Measurements from ENCODE around the gene RNF2. TPM values are rescaled to one million over a fixed set of nuclear protein-coding genes. Genes with fewer than 3 reads are reported as not detected.

RNF2 gene
- total RNA-seq, 2 experiments from 2014 or later: 21.4 to 24.3 TPM

DNA sequence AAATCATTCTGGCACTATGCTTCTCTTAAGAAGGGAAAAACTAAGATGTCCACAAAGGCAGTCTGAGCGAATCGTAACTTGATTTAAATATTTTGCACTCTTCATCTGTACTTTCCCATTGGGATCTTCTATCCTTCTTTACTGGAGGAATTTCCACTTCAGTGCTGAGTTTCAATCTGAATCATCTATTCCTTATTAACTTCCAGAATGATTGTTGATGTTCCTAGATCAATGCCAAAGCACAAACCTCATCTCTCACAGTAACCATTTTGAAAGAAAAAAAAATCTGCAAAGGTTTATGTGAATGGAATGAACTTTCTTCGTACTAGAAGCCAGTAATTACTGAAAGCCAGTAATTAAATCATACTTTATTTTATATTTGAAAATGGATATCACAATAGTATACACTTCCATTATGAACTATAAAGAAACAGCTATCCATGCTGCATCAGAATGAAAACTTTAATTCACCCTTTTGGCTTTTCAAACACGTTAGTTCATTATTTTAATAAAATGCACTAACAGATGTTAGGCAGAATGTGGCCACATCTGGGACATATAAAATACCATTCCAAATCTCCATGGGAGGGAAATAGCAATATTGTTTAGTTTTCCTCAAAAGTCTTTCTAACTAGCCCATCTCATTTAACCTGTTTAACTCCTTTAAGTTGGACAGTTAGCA is 5.5 kb upstream of the RNF2 start:
- H3K36me3 Mint-ChIP-seq (ENCODE audit: low read depth): no peaks in the 10 kb centered on the region
- ChIA-PET POLR2A (interaction anchor here (1.7 kb wide), 1 partner anchor 11 kb away, joined by 6 read pairs; no protein-coding TSS in a partner anchor), CTCF (interaction anchor here (0.6 kb wide), 1 partner anchor 130 kb away, joined by 3 read pairs; no protein-coding TSS in a partner anchor)
- DNase-seq (no peak), ATAC-seq (no peak)
- H3K27me3 Mint-ChIP-seq: no peaks in the 10 kb centered on the region
- no peaks in the 10 kb centered on the region for H3K9me3 Mint-ChIP-seq
- H3K4me3 Mint-ChIP-seq: no peak overlapping the region
- H3K4me1 Mint-ChIP-seq (ENCODE audit: low read depth): peaks cover 5% of the 10 kb centered on the region
- intact Hi-C loops (cut with micrococcal nuclease): loop anchor here (10.0 kb wide), 1 partner anchor 115 kb away; the partner anchor contains the start of genes SWT1 and TRMT1L
- H3K27ac Mint-ChIP-seq: no peak overlapping the region
- TF ChIP-seq, protein P1, sequence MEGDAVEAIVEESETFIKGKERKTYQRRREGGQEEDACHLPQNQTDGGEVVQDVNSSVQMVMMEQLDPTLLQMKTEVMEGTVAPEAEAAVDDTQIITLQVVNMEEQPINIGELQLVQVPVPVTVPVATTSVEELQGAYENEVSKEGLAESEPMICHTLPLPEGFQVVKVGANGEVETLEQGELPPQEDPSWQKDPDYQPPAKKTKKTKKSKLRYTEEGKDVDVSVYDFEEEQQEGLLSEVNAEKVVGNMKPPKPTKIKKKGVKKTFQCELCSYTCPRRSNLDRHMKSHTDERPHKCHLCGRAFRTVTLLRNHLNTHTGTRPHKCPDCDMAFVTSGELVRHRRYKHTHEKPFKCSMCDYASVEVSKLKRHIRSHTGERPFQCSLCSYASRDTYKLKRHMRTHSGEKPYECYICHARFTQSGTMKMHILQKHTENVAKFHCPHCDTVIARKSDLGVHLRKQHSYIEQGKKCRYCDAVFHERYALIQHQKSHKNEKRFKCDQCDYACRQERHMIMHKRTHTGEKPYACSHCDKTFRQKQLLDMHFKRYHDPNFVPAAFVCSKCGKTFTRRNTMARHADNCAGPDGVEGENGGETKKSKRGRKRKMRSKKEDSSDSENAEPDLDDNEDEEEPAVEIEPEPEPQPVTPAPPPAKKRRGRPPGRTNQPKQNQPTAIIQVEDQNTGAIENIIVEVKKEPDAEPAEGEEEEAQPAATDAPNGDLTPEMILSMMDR (IDR thresholded peaks at IDR 0.05): no peak

GRCh38 chr1:185040408-185040735 is 5.0 kb upstream of the RNF2 start:
- Mint-ChIP-seq H3K9me3 (no peaks in the 10 kb centered on the region), H3K4me3 (no peak overlapping the region), H3K4me1 (ENCODE audit: low read depth) (peaks cover 6% of the 10 kb centered on the region), H3K27me3 (no peaks in the 10 kb centered on the region), H3K36me3 (ENCODE audit: low read depth) (no peaks in the 10 kb centered on the region), H3K27ac (no peak overlapping the region)
- DNase-seq: no peak
- intact Hi-C loops (cut with micrococcal nuclease): loop anchor here (10.0 kb wide), 1 partner anchor 114 kb away; the partner anchor contains the start of genes SWT1 and TRMT1L
- ChIA-PET CTCF (interaction anchor here (0.6 kb wide), 1 partner anchor 129 kb away, joined by 3 read pairs; no protein-coding TSS in a partner anchor), POLR2A (interaction anchor here (1.7 kb wide), 1 partner anchor 11 kb away, joined by 6 read pairs; no protein-coding TSS in a partner anchor)
- TF ChIP-seq, protein P1 (IDR thresholded peaks at IDR 0.05): no peak
- ATAC-seq: no peak

- ChIA-PET CTCF (interaction anchor here (1.7 kb wide), 1 partner anchor 128 kb away, joined by 6 read pairs; no protein-coding TSS in a partner anchor), POLR2A (interaction anchor here (1.2 kb wide), 1 partner anchor 23 kb away, joined by 3 read pairs; no protein-coding TSS in a partner anchor)
- no peak for DNase-seq
- intact Hi-C loops (cut with micrococcal nuclease): loop anchor here (10.0 kb wide), 1 partner anchor 113 kb away; the partner anchor contains the start of genes SWT1 and TRMT1L
- TF ChIP-seq, protein P1 (IDR thresholded peaks at IDR 0.05): no peak
- H3K4me1 Mint-ChIP-seq (ENCODE audit: low read depth): peaks cover 6% of the 10 kb centered on the region
- no peaks in the 10 kb centered on the region for H3K27me3 Mint-ChIP-seq
- no peaks in the 10 kb centered on the region for H3K36me3 Mint-ChIP-seq (ENCODE audit: low read depth)
- ATAC-seq: no peak
- no peak overlapping the region for H3K27ac Mint-ChIP-seq
- no peaks in the 10 kb centered on the region for H3K9me3 Mint-ChIP-seq
- H3K4me3 Mint-ChIP-seq: no peak overlapping the region
Measured at GRCh38 chr1:185041742-185042141, 3.6 kb upstream of the RNF2 start.

DNA sequence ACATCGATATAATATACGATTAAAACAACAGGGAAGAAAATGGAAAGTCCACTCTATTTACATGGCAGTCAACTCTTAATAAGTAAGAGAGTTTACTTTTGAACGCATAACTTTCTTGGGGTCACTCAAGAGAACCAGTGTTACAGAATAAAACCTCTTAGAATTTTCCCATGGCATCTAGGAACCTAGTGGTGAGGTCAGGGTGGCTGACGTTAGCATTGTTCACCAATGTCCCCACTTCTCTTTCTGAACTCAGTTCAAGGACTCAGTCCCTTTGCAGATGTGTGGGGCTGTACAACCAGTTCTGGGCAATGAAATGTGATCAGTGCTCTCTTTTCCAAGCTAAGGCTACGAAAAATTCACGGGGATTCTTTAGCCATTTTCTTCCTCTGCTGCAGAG is 2.6 kb upstream of the RNF2 start:
- intact Hi-C loops (cut with micrococcal nuclease): loop anchor here (10.0 kb wide), 1 partner anchor 112 kb away; the partner anchor contains the start of genes SWT1 and TRMT1L
- peaks cover 14% of the 10 kb centered on the region for H3K4me1 Mint-ChIP-seq (ENCODE audit: low read depth)

More for the DNA sequence above, 2.6 kb upstream of the RNF2 start:
- TF ChIP-seq, protein P1 (IDR thresholded peaks at IDR 0.05): no peak
- Mint-ChIP-seq H3K36me3 (ENCODE audit: low read depth) (no peaks in the 10 kb centered on the region), H3K4me3 (no peak overlapping the region), H3K27me3 (no peaks in the 10 kb centered on the region), H3K27ac (no peak overlapping the region), H3K9me3 (no peaks in the 10 kb centered on the region)
- ATAC-seq (no peak), DNase-seq (no peak)
- CTCF ChIA-PET: interaction anchor here (0.9 kb wide), 1 partner anchor 127 kb away, joined by 4 read pairs; no protein-coding TSS in a partner anchor
- POLR2A ChIA-PET: no interaction called here
